Karpas-422 (cell line): ENCODE measurements around the gene EXOSC2. TPM values are rescaled to one million over a fixed set of nuclear protein-coding genes. Genes with fewer than 3 reads are reported as not detected.
A peak's percentile ranks its signal among the peaks of the same experiment; 100 is the strongest.

Experiments used
- DNase-seq: peaks from one replicate; pipeline ENCODE4 v3.0.0-alpha.2; 2015
- H2AFZ ChIP-seq: fragments of 200-600 bp; sonication (generic); 2 replicates; pipeline ENCODE4 v1.6.1; 2014; ENCODE audit warnings: antibody characterized with exemption, low read length, mixed read lengths
- H3K27ac ChIP-seq: fragments of 200-600 bp; sonication (generic); 2 replicates; pipeline ENCODE4 v1.5.1; 2014; ENCODE audit warnings: mild to moderate bottlenecking, low read length, moderate library complexity
- H3K27me3 ChIP-seq: fragments of 200-600 bp; sonication (generic); 2 replicates; pipeline ENCODE4 v1.6.1; 2014; ENCODE audit warnings: low read length, mixed read lengths
- H3K36me3 ChIP-seq: fragments of 200-600 bp; sonication (generic); 2 replicates; pipeline ENCODE4 v1.6.1; 2014; ENCODE audit warnings: low read length, mixed read lengths; ENCODE audit not compliant: insufficient read depth
- H3K4me1 ChIP-seq: fragments of 200-600 bp; sonication (generic); 2 replicates; pipeline ENCODE4 v1.6.1; 2014; ENCODE audit warnings: mild to moderate bottlenecking, low read length, mixed read lengths
- H3K4me2 ChIP-seq: fragments of 200-600 bp; sonication (generic); 2 replicates; pipeline ENCODE4 v1.6.1; 2014; ENCODE audit warnings: low read length, low read depth, mild to moderate bottlenecking; ENCODE audit not compliant: poor library complexity, severe bottlenecking
- H3K4me3 ChIP-seq: fragments of 200-600 bp; sonication (generic); 2 replicates; pipeline ENCODE4 v1.5.1; 2014; ENCODE audit warnings: mild to moderate bottlenecking, antibody characterized with exemption, low read length, mixed read lengths
- H3K79me2 ChIP-seq: fragments of 200-600 bp; sonication (generic); 2 replicates; pipeline ENCODE4 v1.6.1; 2014; ENCODE audit warnings: mild to moderate bottlenecking, low read length, mixed read lengths
- H3K9ac ChIP-seq: fragments of 200-600 bp; sonication (generic); 2 replicates; pipeline ENCODE4 v1.6.0; 2014; ENCODE audit warnings: low read length
- H3K9me2 ChIP-seq: fragments of 200-600 bp; sonication (generic), shearing (Covaris generic); replicated peaks from 2 replicates; pipeline ENCODE4 v1.6.0; 2014; ENCODE audit warnings: mild to moderate bottlenecking, low read length, moderate library complexity; ENCODE audit not compliant: insufficient read depth
- H3K9me3 ChIP-seq: fragments of 300-700, 200-600 bp; sonication (generic); 2 replicates; pipeline ENCODE4 v1.6.1; 2014; ENCODE audit warnings: low read length, mixed read lengths
- H4K20me1 ChIP-seq: fragments of 200-600 bp; sonication (generic); 2 replicates; pipeline ENCODE4 v1.6.1; 2014; ENCODE audit warnings: mild to moderate bottlenecking, antibody characterized with exemption, low read length, low read depth; ENCODE audit not compliant: insufficient read depth
- total RNA-seq: library from RNA; depleted of rRNA; stranded (reverse); fragments of >200 nt; shearing (Covaris generic); gene quantifications from 2 replicates; pipeline ENCODE4 v1.2.3, GENCODE V29; 2014; ENCODE audit warnings: low replicate concordance

Gene EXOSC2
- total RNA-seq, 1 experiment from 2014 or later, result 14.6 TPM

- Histone ChIP-seq H3K36me3 (no peaks in the 10 kb centered on the region), H3K79me2 (peaks cover 27% of the 10 kb centered on the region), H3K4me1 (peaks cover 28% of the 10 kb centered on the region), H2AFZ (no peak overlapping the region), H3K4me2 (no peak overlapping the region), H3K9me3 (no peaks in the 10 kb centered on the region), H3K4me3 (no peak overlapping the region), H3K27me3 (no peaks in the 10 kb centered on the region), H3K27ac (no peak overlapping the region), H3K9ac (no peak overlapping the region), H4K20me1 (0 out of 2 replicates have a peak, but pooled peaks cover 4% of the 10 kb centered on the region), H3K9me2 (no peaks in the 10 kb centered on the region)
- no peak for DNase-seq
Observed at GRCh38 chr9:130710822-130711352, 17.3 kb downstream of the EXOSC2 start.

- H3K4me3 ChIP-seq, result no peak overlapping the region
- no peaks in the 10 kb centered on the region for H3K36me3 ChIP-seq
- no peaks in the 10 kb centered on the region for H3K9me3 ChIP-seq
- H4K20me1 ChIP-seq, result 0 out of 2 replicates have a peak, but pooled peaks cover 4% of the 10 kb centered on the region
- peaks cover 28% of the 10 kb centered on the region for H3K4me1 ChIP-seq
- H3K27me3 ChIP-seq, result no peaks in the 10 kb centered on the region
- no peak overlapping the region for H2AFZ ChIP-seq
- H3K79me2 ChIP-seq, result peaks cover 32% of the 10 kb centered on the region
- H3K27ac ChIP-seq, result no peak overlapping the region
- DNase-seq, result no peak
- H3K9ac ChIP-seq, result no peak overlapping the region
- no peaks in the 10 kb centered on the region for H3K9me2 ChIP-seq
- peak overlapping the region; percentile 100 for H3K4me2 ChIP-seq
Observed at GRCh38 chr9:130711469-130711868, 17.9 kb downstream of the EXOSC2 start.

GRCh38 chr9:130712564-130713285, 19.1 kb downstream of the EXOSC2 start:
- H3K4me3 ChIP-seq, result peak overlapping the region; percentile 88
- peak overlapping the region; percentile 90 for H3K9ac ChIP-seq
- no peaks in the 10 kb centered on the region for H3K9me3 ChIP-seq
- peak overlapping the region; percentile 100 for H3K4me2 ChIP-seq
- no peaks in the 10 kb centered on the region for H3K36me3 ChIP-seq
- peaks cover 28% of the 10 kb centered on the region for H3K4me1 ChIP-seq
- H3K27ac ChIP-seq, result peak overlapping the region; percentile 49; the same call in 1 of the 2 replicates
- peaks cover 43% of the 10 kb centered on the region for H3K79me2 ChIP-seq
- no peaks in the 10 kb centered on the region for H3K9me2 ChIP-seq
- no peaks in the 10 kb centered on the region for H3K27me3 ChIP-seq
- DNase-seq, result peak; percentile 99
- peak overlapping the region; percentile 91 for H2AFZ ChIP-seq
- H4K20me1 ChIP-seq, result no peaks in the 10 kb centered on the region

- Histone ChIP-seq H3K27me3 (no peaks in the 10 kb centered on the region), H3K36me3 (no peaks in the 10 kb centered on the region), H3K79me2 (peaks cover 44% of the 10 kb centered on the region), H3K27ac (peak overlapping the region; percentile 49; the same call in 1 of the 2 replicates), H3K4me1 (peaks cover 28% of the 10 kb centered on the region), H3K9ac (peak overlapping the region; percentile 90), H4K20me1 (no peaks in the 10 kb centered on the region), H3K9me3 (no peaks in the 10 kb centered on the region), H3K4me2 (peak overlapping the region; percentile 100), H2AFZ (peak overlapping the region; percentile 91), H3K4me3 (peak overlapping the region; percentile 88), H3K9me2 (no peaks in the 10 kb centered on the region)
- peak; percentile 49 for DNase-seq
Observed at GRCh38 chr9:130713286-130713960, 19.8 kb downstream of the EXOSC2 start.

- Histone ChIP-seq H3K9me2 (no peaks in the 10 kb centered on the region), H3K27me3 (no peaks in the 10 kb centered on the region), H3K4me3 (peak overlapping the region; percentile 88), H2AFZ (no peak overlapping the region), H3K9ac (peak overlapping the region; percentile 90), H3K36me3 (no peaks in the 10 kb centered on the region), H3K4me2 (peak overlapping the region; percentile 100), H3K27ac (no peak overlapping the region), H3K9me3 (no peaks in the 10 kb centered on the region), H3K4me1 (peaks cover 28% of the 10 kb centered on the region), H3K79me2 (peaks cover 54% of the 10 kb centered on the region), H4K20me1 (no peaks in the 10 kb centered on the region)
- no peak for DNase-seq
Observed at GRCh38 chr9:130714586-130715110, 21.1 kb downstream of the EXOSC2 start.

- Histone ChIP-seq H3K27ac (no peak overlapping the region), H3K9ac (peak overlapping the region; percentile 90), H3K27me3 (no peaks in the 10 kb centered on the region), H3K9me3 (no peaks in the 10 kb centered on the region), H3K4me2 (peak overlapping the region; percentile 100), H3K4me1 (peaks cover 28% of the 10 kb centered on the region), H3K36me3 (no peaks in the 10 kb centered on the region), H3K9me2 (no peaks in the 10 kb centered on the region), H3K79me2 (peaks cover 58% of the 10 kb centered on the region), H4K20me1 (0 out of 2 replicates have a peak, but pooled peaks cover 4% of the 10 kb centered on the region), H3K4me3 (peak overlapping the region; percentile 88), H2AFZ (no peak overlapping the region)
- DNase-seq, result no peak
Observed at GRCh38 chr9:130715270-130715669, 21.7 kb downstream of the EXOSC2 start.

GRCh38 chr9:130718562-130718961, 25.0 kb downstream of the EXOSC2 start:
- Histone ChIP-seq H3K9me3 (no peaks in the 10 kb centered on the region), H2AFZ (no peak overlapping the region), H3K27me3 (no peaks in the 10 kb centered on the region), H4K20me1 (0 out of 2 replicates have a peak, but pooled peaks cover 4% of the 10 kb centered on the region), H3K79me2 (peaks cover 60% of the 10 kb centered on the region), H3K36me3 (no peaks in the 10 kb centered on the region), H3K9ac (no peak overlapping the region), H3K27ac (no peak overlapping the region), H3K4me2 (no peak overlapping the region), H3K4me3 (no peak overlapping the region), H3K4me1 (peaks cover 21% of the 10 kb centered on the region), H3K9me2 (no peaks in the 10 kb centered on the region)
- DNase-seq, result no peak

- no peak for DNase-seq
- H3K9me2 ChIP-seq, result no peaks in the 10 kb centered on the region
- no peak overlapping the region for H3K4me3 ChIP-seq
- H3K9me3 ChIP-seq, result no peaks in the 10 kb centered on the region
- 0 out of 2 replicates have a peak, but pooled peaks cover 4% of the 10 kb centered on the region for H4K20me1 ChIP-seq
- no peak overlapping the region for H3K9ac ChIP-seq
- no peaks in the 10 kb centered on the region for H3K27me3 ChIP-seq
- no peak overlapping the region for H2AFZ ChIP-seq
- peaks cover 38% of the 10 kb centered on the region for H3K79me2 ChIP-seq
- H3K27ac ChIP-seq, result no peak overlapping the region
- no peak overlapping the region for H3K4me2 ChIP-seq
- H3K36me3 ChIP-seq, result no peaks in the 10 kb centered on the region
- H3K4me1 ChIP-seq, result no peaks in the 10 kb centered on the region
Observed at GRCh38 chr9:130720762-130721161, 27.2 kb downstream of the EXOSC2 start.
